GM18867 (cell line): Measurements from ENCODE around the gene KRTAP10-5.
"Not testable (repeated sequence)": the region's sequence is repeated elsewhere in the genome, so short reads cannot be mapped to it uniquely, and the experiment has no call there.

ENCODE experiments used
- ATAC-seq: cut with Tn5 transposase; IDR thresholded peaks from one replicate; pipeline ENCODE4 v1.9.1; 2021; ENCODE audit warnings: mild to moderate bottlenecking, moderate library complexity; ENCODE audit not compliant: unreplicated experiment

Gene KRTAP10-5

DNA sequence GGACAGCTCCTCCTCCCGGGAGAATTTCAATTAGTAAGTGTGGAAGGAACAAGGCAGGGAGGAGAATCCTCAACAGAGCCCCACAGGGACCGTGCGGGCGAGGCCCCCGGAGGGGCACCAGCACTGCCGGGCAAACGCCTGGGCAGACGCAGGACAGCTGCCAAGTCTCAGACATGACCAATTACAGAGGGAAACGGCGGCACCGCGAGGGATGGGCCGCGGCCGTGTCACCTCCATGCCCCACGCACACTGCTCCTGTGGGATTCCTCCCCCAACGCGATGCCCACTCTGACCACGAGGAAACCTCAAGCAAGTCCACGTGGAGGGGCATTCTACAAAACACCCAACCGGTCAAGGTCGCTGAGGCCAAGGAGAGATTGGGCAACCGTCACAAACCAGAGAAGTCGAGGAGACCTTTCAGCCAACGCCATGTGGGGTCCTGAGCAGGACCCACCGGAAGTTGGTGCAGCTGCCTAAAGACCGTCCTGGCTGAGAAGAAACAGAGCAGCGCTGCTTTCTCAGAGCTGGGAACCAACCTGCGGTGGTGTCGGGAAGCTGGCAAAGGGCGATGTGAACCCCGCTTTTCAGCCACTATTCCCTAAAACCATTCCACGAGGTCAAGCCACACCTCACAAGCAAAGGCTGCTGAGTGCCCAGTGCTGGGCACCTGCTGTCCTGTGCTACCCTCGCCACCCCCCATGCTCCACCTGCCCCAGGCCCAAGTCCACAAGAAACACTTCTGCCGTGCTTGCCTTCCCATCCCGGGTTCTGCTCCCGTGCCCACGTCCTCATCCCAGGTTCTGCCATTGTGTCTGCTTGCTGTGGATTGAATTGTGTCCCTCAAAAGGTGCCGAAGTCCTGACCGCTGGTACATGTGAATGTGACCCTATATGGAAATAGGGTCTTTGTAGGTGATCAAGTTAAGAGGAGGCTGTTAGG is 8.3 kb downstream of the KRTAP10-5 start:
- no peak for ATAC-seq

DNA sequence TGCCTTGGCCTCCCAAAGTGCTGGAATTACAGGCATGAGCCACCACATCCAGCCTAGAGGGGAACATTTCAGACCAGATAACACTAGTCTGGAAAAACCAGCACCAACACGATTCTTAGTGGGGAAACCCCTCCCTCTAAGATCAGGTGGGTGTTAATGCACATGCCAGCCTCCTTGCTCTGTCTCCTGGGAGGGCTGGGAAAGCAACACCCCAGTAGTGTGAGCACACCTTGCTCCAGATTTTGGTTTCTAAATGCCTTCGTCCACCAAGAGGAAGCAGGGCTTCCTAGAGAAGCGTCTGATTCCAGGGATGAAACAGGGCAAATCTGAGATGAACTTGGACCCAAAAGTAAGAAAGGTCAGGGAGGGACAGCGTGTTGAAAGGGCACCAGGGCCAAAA is 9.1 kb downstream of the KRTAP10-5 start:
- no peak for ATAC-seq

DNA sequence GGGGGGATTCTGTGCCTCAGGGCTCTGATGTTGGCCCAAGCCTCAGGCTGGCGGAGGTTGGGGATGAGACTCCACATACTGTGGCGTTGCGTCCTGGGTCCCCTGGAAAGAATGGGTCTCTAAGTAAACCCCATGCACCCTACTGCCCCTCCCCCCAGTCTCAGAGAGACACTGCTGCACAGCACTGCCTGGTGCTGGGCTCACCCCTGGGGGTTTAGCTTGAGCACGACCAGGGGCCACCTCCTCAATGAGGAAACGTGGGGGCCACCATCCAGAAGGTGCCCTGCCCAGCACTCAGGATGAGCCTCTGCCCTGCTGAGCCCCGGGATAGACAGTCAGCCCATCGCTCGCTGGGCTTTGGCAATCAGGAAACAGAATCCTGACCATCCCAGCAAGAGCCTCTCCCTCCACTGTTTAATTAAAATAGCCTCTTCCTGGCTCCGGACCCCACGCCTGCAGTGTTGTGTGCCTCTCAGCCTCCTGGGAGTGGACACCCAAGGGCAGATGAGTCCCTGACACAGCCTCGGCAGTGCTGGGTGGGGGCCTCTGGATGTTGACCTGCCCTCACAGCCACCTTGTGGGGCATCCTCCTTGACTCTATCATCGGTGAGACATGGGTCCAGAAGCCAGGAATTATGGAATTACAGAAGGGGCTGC is 10.4 kb downstream of the KRTAP10-5 start:
- ATAC-seq: no peak

DNA sequence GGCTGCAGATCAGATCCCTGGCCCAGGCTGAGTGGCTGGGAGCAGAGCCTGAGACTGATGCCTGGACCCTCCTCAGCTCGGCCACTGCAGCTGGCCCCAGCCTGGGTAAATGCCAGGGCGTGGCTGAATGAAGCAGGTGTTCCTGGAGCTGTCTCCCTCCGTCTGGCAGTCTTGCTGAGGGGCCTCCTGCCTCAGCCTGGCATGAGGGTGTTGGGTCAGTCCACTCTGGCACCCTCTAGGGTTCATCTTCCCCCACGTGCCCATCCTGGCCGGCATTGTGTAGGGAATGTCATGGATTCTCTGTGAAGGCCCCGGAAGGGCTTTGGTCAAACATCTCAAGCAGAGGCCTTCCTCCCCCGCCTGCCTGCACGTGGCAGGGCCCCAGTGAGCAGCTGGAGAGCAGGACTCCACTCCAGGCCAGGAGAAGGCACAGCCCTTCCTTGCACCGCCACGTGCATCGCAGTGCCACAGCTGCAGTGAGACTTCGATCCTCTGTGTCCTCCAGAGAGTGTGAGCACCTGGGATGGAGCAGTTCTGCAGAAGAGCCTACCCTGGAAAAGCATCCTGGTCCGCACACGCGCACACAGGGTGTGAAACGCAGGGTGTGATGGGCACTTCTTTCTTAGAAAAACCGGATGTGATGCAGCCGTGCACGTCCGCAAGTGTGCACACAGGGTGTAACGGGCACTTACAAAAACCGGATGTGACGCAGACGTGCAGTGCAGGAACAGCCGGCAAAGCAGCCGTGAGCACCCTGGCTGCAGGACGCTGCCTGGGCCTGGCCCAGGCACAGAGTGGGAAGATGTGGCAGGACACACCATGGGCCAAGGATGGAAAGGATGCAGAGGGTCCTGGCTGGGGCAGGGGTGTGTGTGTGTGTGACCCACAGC is 11.5 kb downstream of the KRTAP10-5 start:
- no peak for ATAC-seq

DNA sequence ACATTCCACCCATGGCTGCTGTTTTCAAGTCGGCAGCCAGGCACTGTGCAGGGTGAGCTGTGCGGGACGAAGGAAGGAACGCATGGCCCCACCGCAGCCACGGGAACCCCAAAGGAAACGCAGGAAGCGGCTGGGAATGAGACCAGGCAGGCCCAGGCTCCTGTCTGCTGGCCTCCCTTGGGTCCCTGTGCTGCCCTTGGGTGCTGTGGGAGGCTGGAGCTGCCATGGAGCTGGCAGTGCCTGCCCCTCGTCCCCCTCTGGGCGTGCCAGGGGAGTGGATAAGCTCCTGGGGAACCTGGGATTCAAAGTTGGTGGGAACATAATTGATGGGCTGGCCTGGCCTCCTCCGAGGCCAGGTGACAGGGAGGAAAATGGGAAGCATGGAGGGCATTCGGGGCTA is 12.1 kb downstream of the KRTAP10-5 start:
- ATAC-seq: no peak

DNA sequence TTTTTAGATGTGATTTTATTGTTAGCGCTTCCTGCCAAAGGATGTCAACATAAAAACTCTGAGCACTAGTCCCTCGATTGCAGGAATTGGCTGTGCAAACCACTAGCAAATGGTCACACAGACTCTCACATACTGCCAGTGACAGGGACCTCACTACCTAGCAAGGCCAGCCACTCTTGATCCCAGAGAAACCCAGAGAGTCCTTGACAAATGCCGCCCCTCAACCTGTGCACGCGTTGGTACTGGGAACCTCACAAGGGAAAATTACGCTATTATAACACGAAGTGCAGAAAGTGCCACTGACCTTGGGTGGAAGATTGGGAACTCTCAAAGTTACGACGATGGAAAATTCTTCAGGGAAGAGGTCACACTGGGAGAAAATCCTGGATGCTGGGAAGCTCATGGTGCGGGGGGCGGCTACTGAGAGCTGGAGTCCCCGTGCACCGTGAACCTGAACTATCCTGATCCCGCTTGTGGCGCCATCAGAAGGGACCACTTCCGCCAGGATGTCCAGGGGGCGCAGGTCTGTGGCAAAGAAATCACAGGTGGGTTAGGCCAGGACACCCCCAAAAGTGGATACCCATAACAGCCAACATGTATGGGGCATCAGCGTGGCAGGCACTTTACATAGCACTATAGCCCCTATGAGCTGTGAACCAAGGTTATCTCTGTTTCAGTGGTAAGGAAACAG is 12.8 kb downstream of the KRTAP10-5 start:
- ATAC-seq: no peak

DNA sequence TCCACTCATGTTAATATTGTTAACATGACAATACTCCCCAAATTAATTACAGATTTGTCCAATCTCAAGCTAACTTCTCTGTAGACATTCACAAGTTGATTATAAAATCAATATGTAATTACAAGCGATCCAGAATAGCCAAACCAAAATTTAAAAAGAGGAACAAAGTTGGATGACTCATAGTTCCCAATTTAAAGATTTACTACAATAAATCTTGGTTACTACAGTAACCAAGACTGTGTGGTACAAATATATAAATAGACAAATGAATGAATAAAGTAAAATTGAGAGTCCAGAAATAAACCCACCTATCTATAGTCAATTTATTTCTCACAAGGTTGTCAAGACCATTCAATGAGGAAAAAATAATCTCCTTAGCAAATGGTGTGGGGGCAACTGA is 14.0 kb downstream of the KRTAP10-5 start:
- no peak for ATAC-seq

DNA sequence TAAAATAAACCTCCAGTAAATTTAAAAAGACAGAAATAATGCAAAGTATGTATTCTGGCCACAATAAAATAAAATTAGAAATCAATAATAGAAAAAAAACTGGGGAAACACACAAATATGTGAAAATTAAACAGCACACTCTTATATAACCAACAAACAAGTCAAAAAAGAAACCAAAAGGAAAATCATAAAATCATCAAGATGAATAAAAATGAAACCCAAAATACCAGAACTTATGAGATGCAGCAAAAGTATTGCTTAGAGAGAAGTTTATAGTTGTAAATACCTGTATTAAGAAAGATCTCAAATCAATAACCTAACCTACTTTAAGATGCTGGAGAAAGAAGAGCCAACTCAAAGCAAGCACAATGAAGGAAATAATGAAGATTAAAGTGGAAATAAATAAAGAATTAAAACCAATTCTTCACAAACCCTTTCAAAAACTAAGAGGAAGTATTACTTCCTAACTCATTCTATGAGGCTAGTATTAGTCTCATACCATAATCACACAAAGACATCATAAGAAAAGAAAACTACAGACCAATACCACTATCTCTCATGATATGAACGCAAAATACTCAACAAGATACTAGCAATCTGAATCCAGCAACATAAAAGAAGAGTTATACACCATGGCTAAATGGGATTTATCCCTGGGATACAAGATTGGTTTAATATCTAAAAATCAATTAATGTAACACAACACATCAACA is 15.4 kb downstream of the KRTAP10-5 start:
- ATAC-seq: no peak

DNA sequence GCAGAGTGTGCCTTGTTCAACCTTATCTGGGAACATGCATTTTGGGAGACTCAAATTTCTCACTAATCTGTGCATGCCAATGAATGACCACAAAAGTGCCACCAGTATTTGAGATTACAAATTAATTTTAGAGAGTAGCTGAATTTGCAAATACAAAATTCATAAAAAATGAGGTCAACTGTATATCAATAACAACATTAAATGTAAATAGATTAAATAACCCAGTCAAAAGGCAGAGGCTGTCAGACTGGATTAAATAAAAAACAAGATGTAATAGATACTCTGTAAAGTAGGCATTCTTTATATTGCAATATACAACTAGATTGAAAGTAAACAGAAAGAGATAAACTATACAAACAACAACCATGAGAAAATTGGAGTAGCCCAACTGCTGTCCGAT is 16.3 kb downstream of the KRTAP10-5 start:
- no peak for ATAC-seq

DNA sequence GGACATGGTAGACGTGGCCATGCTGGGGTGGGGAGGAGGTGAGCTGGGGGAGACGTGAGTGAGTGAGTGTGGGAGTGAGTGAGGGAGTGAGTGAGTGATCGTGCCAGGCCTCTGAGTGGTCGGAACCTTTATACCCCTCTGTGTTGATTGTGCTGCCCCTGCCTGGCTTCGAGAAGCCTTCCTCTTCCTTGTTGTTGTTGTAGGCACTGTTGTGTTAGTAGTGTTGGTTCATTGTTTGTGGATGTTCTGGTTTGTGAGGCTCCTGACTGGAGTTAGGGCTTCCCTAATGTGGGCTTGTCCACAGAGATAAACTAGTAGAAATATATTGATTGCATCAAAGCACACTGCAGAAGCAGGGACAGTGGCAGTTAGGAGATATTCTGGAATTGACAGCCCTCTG is 21.7 kb downstream of the KRTAP10-5 start, which contains the start of gene KRTAP10-3:
Gene KRTAP10-3, minus strand, starts transcription at position 101 of the 400 bp plus-strand sequence. Its CDS starts 80 bp downstream, at position 21.
- ATAC-seq: no peak

DNA sequence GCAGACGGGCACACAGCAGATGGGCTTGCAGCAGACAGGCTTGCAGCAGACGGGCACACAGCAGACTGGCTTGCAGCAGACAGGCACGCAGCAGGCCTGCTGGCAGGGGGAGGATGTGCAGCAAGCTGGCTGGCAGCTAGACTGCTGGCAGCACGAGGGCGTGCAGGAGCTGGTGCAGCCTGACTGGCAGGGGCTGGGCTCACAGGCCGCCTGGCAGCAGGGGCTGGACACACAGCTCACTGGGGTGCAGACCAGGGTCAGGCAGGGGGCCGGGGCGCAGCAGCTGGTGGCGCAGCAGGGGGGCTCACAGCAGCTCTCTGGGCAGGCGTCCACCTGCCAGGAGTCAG is 22.1 kb downstream of the KRTAP10-5 start:
- ATAC-seq: not testable (repeated sequence)

DNA sequence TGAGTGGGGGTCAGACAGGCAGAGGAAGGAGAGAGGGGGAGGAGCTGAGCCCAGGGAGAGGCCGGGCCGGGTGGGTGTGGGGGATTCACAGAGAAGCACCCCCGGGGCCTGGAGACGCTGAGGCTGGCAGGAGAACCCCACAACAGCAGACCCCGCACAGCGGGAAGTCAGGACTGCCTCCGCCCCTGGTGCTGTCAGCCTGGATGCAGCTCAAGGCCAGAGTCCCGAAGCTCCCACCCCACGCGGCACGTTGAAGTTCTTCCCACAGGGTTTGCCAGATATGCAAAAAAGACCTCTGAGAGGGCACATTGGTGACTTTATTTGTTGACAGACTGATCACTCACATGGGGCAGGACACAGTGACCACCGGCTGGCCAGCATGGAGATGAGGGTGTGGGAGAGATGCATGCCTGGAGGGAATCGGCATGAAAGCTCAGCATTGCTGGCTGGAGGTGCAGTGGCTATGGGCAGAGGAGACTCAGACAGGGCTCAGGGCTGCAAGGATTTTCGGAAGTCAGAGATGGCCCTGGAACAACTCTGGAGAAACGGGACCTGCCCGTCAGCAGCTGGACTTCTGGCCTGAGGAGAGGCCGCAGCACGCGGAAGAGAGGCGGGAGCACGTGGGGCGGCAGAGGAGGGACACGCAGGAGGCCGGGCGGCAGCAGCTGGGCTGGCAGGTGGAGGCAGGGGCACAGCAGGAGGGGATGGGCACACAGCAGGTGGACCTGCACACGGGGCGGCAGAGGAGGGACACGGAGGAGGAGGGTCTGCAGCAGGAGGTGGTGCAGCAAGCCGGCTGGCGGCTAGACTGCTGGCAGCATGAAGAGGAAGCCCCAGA is 22.7 kb downstream of the KRTAP10-5 start:
- no peak for ATAC-seq

DNA sequence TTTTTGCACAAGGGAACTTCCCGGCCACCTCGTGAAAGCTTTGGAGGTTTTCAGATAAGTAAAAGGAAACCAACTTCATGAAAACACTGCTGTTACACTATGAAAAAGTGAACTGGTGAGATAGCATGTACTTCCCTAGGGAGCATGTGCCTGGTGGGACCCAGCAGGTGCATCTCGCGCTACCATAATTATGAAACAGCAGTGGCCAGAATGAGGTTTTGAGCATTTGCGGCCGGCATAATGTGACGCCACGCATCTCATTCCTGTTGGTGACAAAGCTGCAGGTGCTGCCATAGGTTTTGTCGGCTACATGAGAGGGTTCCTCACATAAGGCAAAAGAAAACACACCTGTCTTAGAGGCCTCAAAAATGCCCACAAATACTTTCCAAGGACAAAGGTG is 23.5 kb downstream of the KRTAP10-5 start:
- ATAC-seq: no peak

DNA sequence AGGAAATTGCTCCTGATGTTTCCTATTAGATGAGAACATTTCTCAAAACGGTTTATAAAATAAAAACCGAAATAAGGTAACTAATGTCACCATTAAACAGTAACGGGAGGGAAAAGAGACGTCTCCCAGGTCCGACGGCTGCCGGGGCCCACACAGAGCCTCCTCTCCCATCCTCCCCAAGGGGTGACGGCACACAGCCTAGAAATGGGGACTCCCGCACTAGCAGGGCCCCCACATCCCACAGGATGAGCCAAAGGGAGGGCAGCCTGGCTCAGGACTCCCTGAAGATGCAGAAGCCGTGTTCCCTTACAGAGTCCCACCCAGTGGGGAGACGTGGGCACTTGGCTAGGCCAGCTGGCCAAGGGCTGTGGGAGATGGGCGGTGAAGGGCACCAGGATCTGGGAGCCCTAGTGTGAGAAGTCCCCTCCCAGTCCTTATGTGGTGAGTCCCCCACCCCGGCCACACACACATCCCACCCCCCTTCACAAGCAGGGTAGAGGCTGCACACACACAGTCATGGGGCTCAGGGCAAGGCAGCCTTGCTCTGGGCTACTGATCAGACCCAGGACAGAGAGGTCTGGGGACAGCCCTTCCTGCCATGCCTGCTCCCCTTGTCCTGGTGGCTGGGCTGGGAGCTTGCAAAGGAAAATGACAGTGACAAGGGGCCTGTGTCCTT is 25.1 kb downstream of the KRTAP10-5 start:
- ATAC-seq: no peak

DNA sequence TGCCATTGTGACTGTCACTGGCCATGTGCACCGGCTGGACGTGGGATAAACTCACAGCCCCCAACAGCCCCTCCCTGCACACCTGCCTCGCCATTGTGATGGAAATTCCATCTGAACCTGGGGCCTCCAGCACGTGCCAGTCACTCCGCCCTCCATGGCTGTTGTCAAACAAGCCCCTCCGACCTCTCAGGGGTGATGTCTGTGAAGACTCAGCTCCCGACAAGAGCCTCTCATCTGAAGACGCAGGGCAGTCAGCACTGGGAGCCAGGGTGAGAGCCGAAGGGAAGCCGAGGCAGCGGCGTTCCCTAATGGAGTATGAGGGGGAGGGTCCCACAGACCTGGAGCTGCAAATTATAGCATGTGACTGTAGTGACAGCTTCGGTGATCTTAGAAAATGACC is 27.7 kb downstream of the KRTAP10-5 start:
- no peak for ATAC-seq

DNA sequence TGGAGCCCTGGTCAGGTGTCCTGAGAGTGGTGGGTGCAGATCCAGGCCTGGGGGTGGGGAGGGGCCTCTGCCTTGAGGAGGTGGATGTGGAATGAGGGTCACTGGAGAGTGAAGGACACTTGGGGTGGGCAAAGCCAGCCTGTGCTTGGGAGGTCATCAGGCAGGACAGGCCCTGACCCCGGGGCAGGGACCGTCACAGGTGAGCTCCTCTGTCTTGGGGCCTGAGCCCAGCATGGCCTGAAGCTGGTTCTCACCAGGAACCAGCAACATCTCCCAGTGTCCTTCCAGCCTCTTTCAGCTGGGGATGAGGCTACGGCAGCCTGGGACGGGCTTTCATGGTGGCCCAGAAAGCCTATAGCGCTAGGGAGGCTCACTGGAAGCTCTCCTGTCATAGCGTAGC is 28.3 kb downstream of the KRTAP10-5 start:
- ATAC-seq: no peak

DNA sequence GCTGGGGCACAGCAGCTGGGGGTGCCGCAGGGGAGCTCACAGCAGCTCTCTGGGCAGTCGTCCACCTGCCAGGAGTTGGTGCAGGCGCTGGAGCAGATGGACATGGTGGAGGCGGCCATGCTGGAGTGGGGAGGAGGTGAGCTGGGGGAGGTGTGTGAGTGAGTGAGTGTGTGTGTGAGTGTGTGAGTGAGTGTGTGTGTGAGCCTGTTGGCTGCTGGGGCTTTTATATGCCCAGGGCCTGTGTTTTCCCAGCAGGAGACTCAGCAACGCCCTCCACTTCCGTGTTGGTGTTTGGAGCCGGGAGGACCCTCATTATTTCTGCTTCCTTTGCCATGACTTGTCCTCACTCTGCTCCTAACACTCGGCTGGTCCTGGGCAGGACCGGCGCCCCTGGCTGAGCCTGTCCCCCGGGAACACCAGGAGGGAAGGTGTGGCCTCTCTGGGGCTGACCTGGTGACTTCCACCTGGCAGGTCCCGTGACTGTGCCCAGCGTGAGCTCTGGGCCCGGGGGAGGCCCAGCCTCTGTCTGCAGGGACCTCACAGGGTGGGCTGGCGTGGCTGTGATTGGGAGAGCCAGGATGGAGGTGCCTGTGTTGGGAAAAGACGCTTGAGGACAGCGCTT is 29.0 kb downstream of the KRTAP10-5 start, which contains the start of gene KRTAP10-2:
Gene KRTAP10-2, minus strand, starts transcription at position 166 of the 622 bp plus-strand sequence. Its CDS starts 47 bp downstream, at position 119.
- no peak for ATAC-seq

DNA sequence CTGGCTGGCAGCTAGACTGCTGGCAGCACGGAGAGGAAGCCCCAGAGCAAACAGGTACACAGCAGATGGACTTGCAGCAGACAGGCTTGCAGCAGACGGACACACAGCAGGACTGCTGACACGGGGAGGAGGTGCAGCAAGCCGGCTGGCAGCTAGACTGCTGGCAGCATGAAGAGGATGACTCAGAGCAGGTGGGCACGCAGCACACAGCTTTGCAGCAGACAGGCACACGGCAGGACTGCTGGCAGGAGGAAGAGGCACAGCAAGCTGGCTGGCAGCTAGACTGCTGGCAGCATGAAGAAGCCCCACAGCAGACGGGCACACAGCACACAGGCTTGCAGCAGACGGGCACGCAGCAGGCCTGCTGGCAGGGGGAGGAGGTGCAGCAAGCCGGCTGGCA is 29.6 kb downstream of the KRTAP10-5 start:
- no peak for ATAC-seq
